NT2/D1 (cell line): ENCODE data around the gene CNTFR.

ENCODE experiments used
- DNase-seq: peaks from one replicate; pipeline ENCODE4 v3.0.0-alpha.2; 2011; ENCODE audit warnings: low read depth, low spot score
- H3K27me3 ChIP-seq: 2 replicates; pipeline ENCODE4 v1.6.0; 2011; ENCODE audit warnings: mild to moderate bottlenecking; ENCODE audit not compliant: insufficient read length, insufficient read depth
- H3K36me3 ChIP-seq: 2 replicates; pipeline ENCODE4 v1.6.1; 2011; ENCODE audit warnings: mild to moderate bottlenecking, low read length, mixed read lengths; ENCODE audit not compliant: insufficient read depth, insufficient read length
- H3K4me1 ChIP-seq: 2 replicates; pipeline ENCODE4 v1.5.1; 2011; ENCODE audit not compliant: insufficient read depth, insufficient read length
- H3K4me3 ChIP-seq: 2 replicates; pipeline ENCODE4 v1.5.1; 2011; ENCODE audit warnings: low read depth; ENCODE audit not compliant: insufficient read length
- H3K9ac ChIP-seq: 2 replicates; pipeline ENCODE4 v1.6.0; 2011; ENCODE audit warnings: low read depth; ENCODE audit not compliant: insufficient read length
- H3K9me3 ChIP-seq: 2 replicates; pipeline ENCODE4 v1.5.1; 2011; ENCODE audit warnings: mild to moderate bottlenecking, low read length; ENCODE audit not compliant: insufficient read depth
- SUZ12 ChIP-seq: IDR thresholded peaks from 2 replicates; pipeline ENCODE4 v1.6.1; 2011; ENCODE audit not compliant: insufficient read length, insufficient read depth; ENCODE audit errors: extremely low read depth
- YY1 ChIP-seq: IDR thresholded peaks from 2 replicates; pipeline ENCODE4 v1.6.1; 2011; ENCODE audit not compliant: insufficient read length, insufficient read depth
- ZNF274 ChIP-seq: IDR thresholded peaks from 2 replicates; pipeline ENCODE4 v1.6.1; 2011; ENCODE audit warnings: mild to moderate bottlenecking, low read depth, low read length

Gene CNTFR

DNA sequence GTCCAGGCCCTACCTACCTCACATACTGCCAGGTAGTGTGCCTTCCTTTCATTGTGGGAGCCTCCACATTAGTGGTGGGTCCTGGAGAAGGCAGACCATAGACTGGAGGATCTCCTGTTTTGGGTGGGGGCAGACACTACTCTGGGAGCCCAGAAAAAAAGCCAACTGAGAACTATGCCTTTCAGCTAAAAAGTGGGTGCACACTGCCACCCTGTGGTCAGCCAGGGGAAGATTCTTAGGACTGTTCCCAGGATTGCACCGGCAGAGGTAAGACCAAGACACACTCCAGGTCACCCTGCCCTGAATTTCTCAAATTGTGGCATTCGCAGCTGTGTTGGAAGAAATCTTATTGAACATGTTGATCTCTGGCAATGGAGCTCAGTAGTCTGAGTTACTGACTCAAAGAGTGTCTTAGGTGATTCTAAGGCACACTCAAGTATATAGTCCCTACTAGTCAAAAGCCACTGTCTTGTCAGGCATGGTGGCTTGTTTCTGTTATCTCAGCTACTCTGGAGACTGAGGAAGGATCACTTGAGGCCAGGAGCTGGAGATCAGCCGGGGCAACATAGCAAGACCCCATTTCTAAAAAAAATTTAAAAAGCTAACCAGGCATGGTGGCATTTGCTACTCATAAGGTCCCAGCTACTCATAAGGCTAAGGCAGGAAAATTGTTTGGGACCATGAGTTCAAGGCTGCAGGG is 44.5 kb upstream of the CNTFR start:
- peak; percentile 58 for DNase-seq
- H3K27me3 ChIP-seq: peaks cover 27% of the 10 kb centered on the region

GRCh38 chr9:34633166-34633565 is 43.6 kb upstream of the CNTFR start:
- Histone ChIP-seq H3K4me1 (peaks cover 18% of the 10 kb centered on the region), H3K9ac (no peak overlapping the region), H3K4me3 (no peak overlapping the region), H3K9me3 (no peaks in the 10 kb centered on the region), H3K27me3 (peaks cover 34% of the 10 kb centered on the region), H3K36me3 (peaks cover 18% of the 10 kb centered on the region)
- TF ChIP-seq YY1: no peak
- TF ChIP-seq SUZ12: no peak
- TF ChIP-seq ZNF274: no peak
- no peak for DNase-seq

More for the DNA sequence above, 44.5 kb upstream of the CNTFR start:
- Histone ChIP-seq H3K9ac (no peak overlapping the region), H3K4me3 (no peak overlapping the region), H3K9me3 (no peaks in the 10 kb centered on the region), H3K36me3 (peaks cover 18% of the 10 kb centered on the region), H3K4me1 (peaks cover 18% of the 10 kb centered on the region)
- TF ChIP-seq SUZ12 (no peak), YY1 (no peak), ZNF274 (no peak)

GRCh38 chr9:34630402-34631154 is 41.1 kb upstream of the CNTFR start:
- TF ChIP-seq YY1: no peak
- no peak for TF ChIP-seq ZNF274
- TF ChIP-seq SUZ12: no peak
- Histone ChIP-seq H3K9me3 (no peaks in the 10 kb centered on the region), H3K27me3 (peaks cover 60% of the 10 kb centered on the region), H3K4me3 (no peak overlapping the region), H3K4me1 (peaks cover 14% of the 10 kb centered on the region), H3K36me3 (peaks cover 13% of the 10 kb centered on the region), H3K9ac (no peak overlapping the region)
- no peak for DNase-seq

DNA sequence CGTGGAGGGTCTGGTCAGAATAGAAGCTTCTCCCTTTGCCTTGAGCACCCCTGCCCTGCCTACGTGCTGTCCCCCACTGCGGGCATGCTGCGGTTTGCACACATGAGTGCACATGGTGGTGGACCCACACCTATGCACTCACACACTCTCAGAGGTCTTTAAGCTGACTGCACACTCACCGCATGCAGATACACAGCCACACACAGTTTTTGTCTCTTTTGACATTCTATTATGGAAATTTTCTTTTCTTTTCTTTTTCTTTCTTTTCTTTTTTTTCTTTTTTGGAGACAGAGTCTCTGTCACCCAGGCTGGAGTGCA is 39.9 kb upstream of the CNTFR start:
- Histone ChIP-seq H3K4me1 (peaks cover 6% of the 10 kb centered on the region), H3K9ac (no peak overlapping the region), H3K36me3 (peaks cover 2% of the 10 kb centered on the region), H3K4me3 (peak overlapping the region; percentile 12), H3K27me3 (peaks cover 71% of the 10 kb centered on the region), H3K9me3 (no peaks in the 10 kb centered on the region)
- TF ChIP-seq YY1: no peak
- no peak for TF ChIP-seq SUZ12
- no peak for TF ChIP-seq ZNF274
- no peak for DNase-seq

DNA sequence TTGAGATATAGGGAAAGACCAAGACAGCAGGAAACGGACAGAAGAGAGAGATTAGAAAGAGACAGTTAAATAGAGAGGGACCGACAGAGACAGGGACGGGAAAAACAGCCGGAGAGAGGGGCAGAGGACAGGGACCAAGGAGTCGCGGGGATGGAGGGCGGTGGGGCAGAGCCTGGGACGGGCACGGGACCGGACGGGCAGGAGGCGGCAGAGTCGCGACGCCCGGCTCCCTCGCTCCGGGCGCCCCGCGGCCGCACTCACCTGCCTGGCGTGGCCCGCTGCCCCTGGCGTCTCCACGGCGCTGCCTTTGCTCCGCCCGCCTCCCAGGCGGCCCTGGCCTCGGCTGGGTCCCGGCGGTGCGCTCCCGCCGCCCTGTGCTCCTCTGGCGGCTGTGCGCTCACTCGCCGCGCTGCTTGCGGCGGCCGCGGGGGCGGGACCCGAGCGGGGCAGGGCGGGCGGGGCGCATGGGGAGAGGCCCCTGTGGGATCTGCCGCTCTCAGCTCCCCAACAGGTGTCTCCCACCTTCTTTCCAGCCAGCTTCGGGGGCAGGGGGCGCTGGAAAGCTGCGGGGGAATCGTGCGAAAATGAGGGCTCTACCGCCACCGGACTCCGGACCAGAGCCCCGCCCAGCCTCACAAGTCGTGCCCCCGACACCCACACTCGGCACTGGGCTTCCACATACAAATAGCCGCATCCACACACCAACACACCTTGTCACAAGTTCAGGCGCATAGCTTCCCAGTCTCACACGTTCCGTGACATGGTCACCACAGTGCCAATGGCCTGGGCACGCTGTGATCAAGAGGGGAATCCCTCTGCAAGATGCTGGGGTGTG is 39.3 kb upstream of the CNTFR start, which contains the start of gene ARID3C:
ARID3C (minus strand) TSS at position 411 of the 835 bp plus-strand sequence. CDS start 1,052 bp downstream, outside the sequence.
- TF ChIP-seq ZNF274 (no peak), YY1 (no peak), SUZ12 (no peak)
- H3K9me3 ChIP-seq: no peaks in the 10 kb centered on the region
- H3K9ac ChIP-seq: peak within 1 kb of the TSS; percentile 71
- H3K4me3 ChIP-seq: peak within 1 kb of the TSS; percentile 41
- H3K36me3 ChIP-seq: no peaks in the 10 kb centered on the region
- peaks cover 77% of the 10 kb centered on the region for H3K27me3 ChIP-seq
- no peak for DNase-seq
- peaks cover 6% of the 10 kb centered on the region for H3K4me1 ChIP-seq

DNA sequence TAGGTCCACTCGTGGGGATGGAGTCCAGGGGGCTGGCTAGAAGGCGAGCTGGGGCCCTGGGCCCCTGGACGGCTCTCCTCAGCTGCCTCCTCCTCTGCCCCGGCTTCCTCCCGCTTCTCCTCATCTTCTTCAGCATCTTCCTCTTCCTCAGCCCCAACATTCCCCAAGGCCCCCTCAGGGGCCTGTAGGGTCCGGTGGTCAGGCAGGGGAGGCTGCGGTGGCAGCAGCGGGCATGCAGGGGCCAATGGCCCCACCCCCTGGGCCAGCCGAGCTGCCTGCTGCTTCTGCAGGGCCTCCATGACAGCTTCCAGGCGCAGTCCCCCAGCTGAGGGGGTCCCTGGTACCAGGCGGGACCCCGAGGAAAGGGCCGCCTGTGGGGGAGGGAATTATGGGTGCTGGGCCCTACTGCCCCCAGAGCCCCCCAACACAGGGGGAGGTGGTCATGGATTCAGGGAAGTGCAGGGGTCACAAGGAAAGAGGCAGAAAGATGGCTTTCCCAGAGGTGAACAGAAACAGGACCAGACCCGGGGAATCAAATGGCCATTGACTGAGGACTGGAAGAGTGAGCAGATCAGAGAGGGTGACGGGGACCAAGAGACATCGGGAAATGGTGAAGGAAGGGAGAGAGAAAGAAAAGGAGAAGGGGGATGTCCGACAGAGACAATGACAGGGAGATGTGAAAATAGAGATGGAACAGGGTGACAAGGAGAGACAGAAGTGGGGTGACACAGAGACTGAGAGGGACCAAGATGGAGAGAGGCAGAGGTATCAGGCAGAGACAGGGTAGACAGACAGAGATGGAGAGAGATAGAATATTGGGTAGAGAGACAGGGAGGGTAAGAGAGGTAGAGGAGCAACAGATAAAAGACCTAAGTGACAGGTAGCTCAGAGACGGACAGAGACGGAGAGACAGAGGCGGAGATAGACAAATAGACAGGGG is 38.5 kb upstream of the CNTFR start:
- Histone ChIP-seq H3K27me3 (peaks cover 78% of the 10 kb centered on the region), H3K4me3 (peak overlapping the region; percentile 41), H3K4me1 (peaks cover 3% of the 10 kb centered on the region), H3K9me3 (no peaks in the 10 kb centered on the region), H3K9ac (no peak overlapping the region), H3K36me3 (no peaks in the 10 kb centered on the region)
- DNase-seq: no peak
- TF ChIP-seq YY1: no peak
- TF ChIP-seq SUZ12: no peak
- TF ChIP-seq ZNF274: no peak
